Hepatocyte (in vitro differentiated cells): ENCODE data around the gene MAGI2. TPM values are rescaled to one million over a fixed set of nuclear protein-coding genes. Genes with fewer than 3 reads are reported as not detected.

Experiments used
- DNase-seq: peaks from one replicate; pipeline ENCODE4 v3.0.0-alpha.2; 2016; ENCODE audit warnings: low spot score
- H2AFZ ChIP-seq: fragments of 200-600 bp; sonication (generic); 2 replicates; pipeline ENCODE4 v1.6.0; 2016; ENCODE audit warnings: antibody characterized with exemption, mild to moderate bottlenecking
- H3K27ac ChIP-seq: fragments of 200-600 bp; sonication (generic); 2 replicates; pipeline ENCODE4 v1.5.1; 2016; ENCODE audit warnings: mild to moderate bottlenecking
- H3K27me3 ChIP-seq: fragments of 200-600 bp; sonication (generic); 2 replicates; pipeline ENCODE4 v1.6.1; 2016
- H3K36me3 ChIP-seq: fragments of 200-600 bp; sonication (generic); replicated peaks from 2 replicates; pipeline ENCODE4 v1.5.1; 2016; ENCODE audit warnings: low read depth; ENCODE audit not compliant: insufficient read depth
- H3K4me1 ChIP-seq: fragments of 200-600 bp; sonication (generic); 2 replicates; pipeline ENCODE4 v1.5.1; 2016; ENCODE audit warnings: mild to moderate bottlenecking, moderate library complexity; ENCODE audit not compliant: insufficient read depth
- H3K4me2 ChIP-seq: fragments of 200-600 bp; sonication (generic); 2 replicates; pipeline ENCODE4 v1.6.0; 2016
- H3K4me3 ChIP-seq: fragments of 200-600 bp; sonication (generic); 2 replicates; pipeline ENCODE4 v1.5.1; 2016; ENCODE audit warnings: mild to moderate bottlenecking
- H3K79me2 ChIP-seq: fragments of 200-600 bp; sonication (generic); 2 replicates; pipeline ENCODE4 v1.6.0; 2017; ENCODE audit warnings: mild to moderate bottlenecking
- H3K9me2 ChIP-seq: fragments of 200-600 bp; sonication (generic); replicated peaks from 2 replicates; pipeline ENCODE4 v1.6.0; 2017; ENCODE audit warnings: mild to moderate bottlenecking; ENCODE audit not compliant: insufficient read depth
- H3K9me3 ChIP-seq: fragments of 200-600 bp; sonication (generic); 2 replicates; pipeline ENCODE4 v1.5.1; 2016; ENCODE audit warnings: low read depth, mild to moderate bottlenecking
- H4K20me1 ChIP-seq: fragments of 200-600 bp; sonication (generic); 2 replicates; pipeline ENCODE4 v1.6.0; 2016; ENCODE audit warnings: mild to moderate bottlenecking; ENCODE audit not compliant: insufficient read depth, poor library complexity, severe bottlenecking
- CTCF ChIP-seq: fragments of 200-600 bp; sonication (generic); IDR thresholded peaks from 2 replicates; pipeline ENCODE4 v1.5.1; 2016; ENCODE audit warnings: antibody characterized with exemption, mild to moderate bottlenecking; ENCODE audit not compliant: poor library complexity
- EZH2 ChIP-seq: fragments of 200-600 bp; sonication (generic); IDR thresholded peaks from 2 replicates; pipeline ENCODE4 v1.6.1; 2016; ENCODE audit warnings: antibody characterized with exemption, mild to moderate bottlenecking, borderline replicate concordance
- EZH2phosphoT487 ChIP-seq: fragments of 200-600 bp; sonication (generic); IDR thresholded peaks from one replicate; pipeline ENCODE4 v1.6.1; 2018; ENCODE audit warnings: antibody characterized with exemption, mild to moderate bottlenecking, low read depth, moderate library complexity; ENCODE audit not compliant: unreplicated experiment, severe bottlenecking
- WGBS: methylation state at CpG from one replicate; pipeline ENCODE4 v1.1.6; 2016; ENCODE audit warnings: low lambda C conversion rate; ENCODE audit errors: missing lambda C conversion rate; 5-methylcytosine and 5-hydroxymethylcytosine counted together
- polyA plus RNA-seq: library from polyadenylated mRNA; unstranded; fragments of >200 nt; fragmentation: Nextera tagmentation; extraction: Ambion mirVana; gene quantifications from 2 replicates; pipeline ENCODE4 v1.2.1, GENCODE V29; 2016
- total RNA-seq: library from RNA; depleted of rRNA; stranded (reverse); fragments of >200 nt; gene quantifications from 2 replicates; pipeline ENCODE4 v1.2.3, GENCODE V29; 2014

The MAGI2 gene
- total and polyA plus RNA-seq, 2 experiments from 2014 or later, result 3.1 to 6.7 TPM

GRCh38 chr7:78675511-78675910 is 778.0 kb downstream of the MAGI2 start:
- no peaks in the 10 kb centered on the region for H3K4me1 ChIP-seq
- DNase-seq, result no peak
- no peak overlapping the region for H3K27ac ChIP-seq

GRCh38 chr7:78673272-78673671 is 780.2 kb downstream of the MAGI2 start:
- no peaks in the 10 kb centered on the region for H3K4me1 ChIP-seq
- no peaks in the 10 kb centered on the region for H3K9me2 ChIP-seq
- no peak for DNase-seq
- H4K20me1 ChIP-seq, result no peaks in the 10 kb centered on the region
- no peak overlapping the region for H3K4me2 ChIP-seq
- H3K4me3 ChIP-seq, result no peak overlapping the region
- no peak overlapping the region for H2AFZ ChIP-seq
- H3K79me2 ChIP-seq, result no peaks in the 10 kb centered on the region
- TF ChIP-seq CTCF (no peak), EZH2phosphoT487 (no peak), EZH2 (no peak)
- no peak overlapping the region for H3K27ac ChIP-seq
- H3K27me3 ChIP-seq, result no peaks in the 10 kb centered on the region
- H3K9me3 ChIP-seq, result no peaks in the 10 kb centered on the region
- H3K36me3 ChIP-seq, result no peaks in the 10 kb centered on the region

More at GRCh38 chr7:78675511-78675910, 778.0 kb downstream of the MAGI2 start:
- Histone ChIP-seq H3K9me3 (no peaks in the 10 kb centered on the region), H3K4me3 (no peak overlapping the region), H3K4me2 (no peak overlapping the region), H3K36me3 (no peaks in the 10 kb centered on the region), H2AFZ (no peak overlapping the region), H3K27me3 (no peaks in the 10 kb centered on the region), H3K79me2 (no peaks in the 10 kb centered on the region), H4K20me1 (no peaks in the 10 kb centered on the region), H3K9me2 (no peaks in the 10 kb centered on the region)
- WGBS, result 91% methylated on average over 3 of the region's 3 CpGs
- TF ChIP-seq EZH2phosphoT487 (no peak), EZH2 (no peak), CTCF (no peak)

GRCh38 chr7:78662939-78663338 is 790.5 kb downstream of the MAGI2 start:
- Histone ChIP-seq H3K4me3 (no peak overlapping the region), H3K9me2 (no peaks in the 10 kb centered on the region), H4K20me1 (no peaks in the 10 kb centered on the region), H3K4me2 (no peak overlapping the region), H2AFZ (no peak overlapping the region), H3K36me3 (no peaks in the 10 kb centered on the region), H3K27me3 (no peaks in the 10 kb centered on the region), H3K4me1 (no peaks in the 10 kb centered on the region), H3K27ac (no peak overlapping the region), H3K9me3 (no peaks in the 10 kb centered on the region), H3K79me2 (no peaks in the 10 kb centered on the region)
- DNase-seq, result no peak
- TF ChIP-seq EZH2phosphoT487 (no peak), CTCF (no peak), EZH2 (no peak)
- 92% methylated on average over 4 of the region's 4 CpGs for WGBS

GRCh38 chr7:78649976-78650375 is 803.5 kb downstream of the MAGI2 start:
- 83% methylated on average over 3 of the region's 3 CpGs for WGBS
- no peaks in the 10 kb centered on the region for H3K27me3 ChIP-seq

More at GRCh38 chr7:78649976-78650375, 803.5 kb downstream of the MAGI2 start:
- Histone ChIP-seq H3K27ac (no peak overlapping the region), H3K4me2 (no peak overlapping the region), H2AFZ (no peak overlapping the region), H3K9me3 (no peaks in the 10 kb centered on the region), H3K4me3 (no peak overlapping the region), H3K4me1 (no peaks in the 10 kb centered on the region), H3K9me2 (no peaks in the 10 kb centered on the region), H4K20me1 (no peaks in the 10 kb centered on the region), H3K79me2 (no peaks in the 10 kb centered on the region), H3K36me3 (no peaks in the 10 kb centered on the region)
- TF ChIP-seq EZH2phosphoT487, result no peak
- no peak for TF ChIP-seq EZH2
- TF ChIP-seq CTCF, result no peak
- DNase-seq, result no peak
